GM12873 (cell line): ENCODE data around the gene PTPRH.

ENCODE experiments used
- TF ChIP-seq, protein P1 (sequence below): IDR thresholded peaks from 2 replicates; pipeline ENCODE4 v1.5.1; 2012; ENCODE audit warnings: low read depth, mild to moderate bottlenecking, moderate library complexity, low read length, control low read depth; ENCODE audit not compliant: insufficient read depth; ENCODE audit errors: missing control alignments

The PTPRH gene

DNA sequence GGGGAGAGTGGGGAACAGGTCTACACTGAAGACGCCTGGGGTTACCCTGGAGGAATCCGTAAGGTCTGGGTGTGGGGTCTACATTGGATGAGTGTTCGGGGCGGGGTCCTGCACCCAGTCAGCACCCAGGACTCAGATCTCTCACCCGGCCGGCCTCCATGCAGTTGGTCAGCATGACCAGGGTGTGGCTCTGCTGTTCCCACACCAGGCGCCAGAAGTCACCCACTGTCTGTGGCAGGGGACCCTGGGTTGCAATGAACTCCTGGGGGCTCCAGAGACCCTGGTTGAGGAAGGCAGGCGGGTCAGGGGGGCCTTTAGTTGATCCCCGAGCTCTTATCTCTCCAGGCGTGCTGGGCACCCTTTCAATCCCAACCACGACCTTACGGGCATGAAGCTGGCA is 23.2 kb downstream of the PTPRH start:
- TF ChIP-seq, protein P1, sequence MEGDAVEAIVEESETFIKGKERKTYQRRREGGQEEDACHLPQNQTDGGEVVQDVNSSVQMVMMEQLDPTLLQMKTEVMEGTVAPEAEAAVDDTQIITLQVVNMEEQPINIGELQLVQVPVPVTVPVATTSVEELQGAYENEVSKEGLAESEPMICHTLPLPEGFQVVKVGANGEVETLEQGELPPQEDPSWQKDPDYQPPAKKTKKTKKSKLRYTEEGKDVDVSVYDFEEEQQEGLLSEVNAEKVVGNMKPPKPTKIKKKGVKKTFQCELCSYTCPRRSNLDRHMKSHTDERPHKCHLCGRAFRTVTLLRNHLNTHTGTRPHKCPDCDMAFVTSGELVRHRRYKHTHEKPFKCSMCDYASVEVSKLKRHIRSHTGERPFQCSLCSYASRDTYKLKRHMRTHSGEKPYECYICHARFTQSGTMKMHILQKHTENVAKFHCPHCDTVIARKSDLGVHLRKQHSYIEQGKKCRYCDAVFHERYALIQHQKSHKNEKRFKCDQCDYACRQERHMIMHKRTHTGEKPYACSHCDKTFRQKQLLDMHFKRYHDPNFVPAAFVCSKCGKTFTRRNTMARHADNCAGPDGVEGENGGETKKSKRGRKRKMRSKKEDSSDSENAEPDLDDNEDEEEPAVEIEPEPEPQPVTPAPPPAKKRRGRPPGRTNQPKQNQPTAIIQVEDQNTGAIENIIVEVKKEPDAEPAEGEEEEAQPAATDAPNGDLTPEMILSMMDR = no peak

DNA sequence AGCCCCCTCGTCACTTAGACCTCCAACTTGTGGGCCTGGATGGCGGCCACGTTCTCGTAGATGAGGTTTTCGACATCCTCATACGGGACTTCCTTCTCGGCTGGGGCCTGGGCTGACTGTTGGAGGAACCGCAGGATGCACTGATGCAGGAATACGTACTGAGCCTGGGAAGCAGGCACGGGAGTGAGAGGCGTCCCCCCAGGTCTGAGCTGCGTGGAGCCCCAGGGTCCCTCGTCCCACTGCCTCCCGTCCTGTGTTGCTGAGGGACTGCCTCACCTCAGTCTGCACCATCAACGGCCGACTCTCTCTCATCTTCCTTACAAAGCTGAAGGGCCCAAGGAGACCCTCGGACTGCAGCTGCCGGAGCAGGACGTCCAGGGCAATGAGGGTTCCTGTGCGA is 27.6 kb downstream of the PTPRH start:
- TF ChIP-seq, protein P1 = no peak

- TF ChIP-seq, protein P1 = no peak
Measured at GRCh38 chr19:55179606-55180484, 29.5 kb downstream of the PTPRH start, which contains the start of gene SYT5. SYT5 (minus strand) TSS chr19:55180289; CDS start chr19:55179041, 1,248 bp downstream.

- TF ChIP-seq, protein P1 = no peak
Measured at GRCh38 chr19:55178781-55179599, 30.3 kb downstream of the PTPRH start.

GRCh38 chr19:55176076-55176475 is 33.2 kb downstream of the PTPRH start:
- TF ChIP-seq, protein P1 = no peak

DNA sequence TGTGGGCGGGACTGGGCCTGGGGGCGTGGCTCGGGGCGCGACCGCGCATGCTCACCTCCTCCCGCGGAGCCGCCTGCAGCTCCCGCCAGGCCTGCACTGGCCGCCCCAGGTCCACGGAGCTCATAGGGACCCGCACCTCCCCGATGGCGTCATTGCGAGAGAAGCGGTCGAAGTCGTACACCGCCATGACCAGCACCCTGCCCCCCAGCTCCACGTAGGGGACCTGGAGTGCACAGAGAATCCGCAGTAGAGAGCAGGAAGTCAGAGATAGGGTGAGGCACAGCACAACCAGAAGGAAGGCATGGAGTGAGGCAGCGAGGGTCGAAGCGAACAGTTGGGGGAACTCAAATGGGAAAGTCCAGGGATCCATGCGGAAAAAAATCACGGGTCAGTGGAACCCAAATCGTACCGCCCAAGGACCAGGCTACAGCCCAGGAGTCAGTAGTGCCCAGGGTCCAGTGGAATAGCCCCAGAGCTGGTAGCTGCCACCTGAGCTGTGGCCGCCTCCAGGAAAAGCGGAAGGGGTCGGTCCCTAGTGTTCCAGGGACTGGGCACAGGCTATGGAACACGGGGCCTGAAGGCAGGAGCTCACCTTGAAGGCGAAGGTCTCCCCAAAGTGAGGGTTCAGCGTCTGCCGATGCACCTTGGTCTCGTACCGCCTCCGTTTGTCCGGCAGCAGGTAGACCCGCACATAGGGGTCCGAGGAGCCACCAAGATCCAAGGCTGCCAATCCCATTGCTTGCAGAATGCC is 34.0 kb downstream of the PTPRH start:
- TF ChIP-seq, protein P1 = no peak
